Measurements from ENCODE around the gene SAPCD2.

DNA sequence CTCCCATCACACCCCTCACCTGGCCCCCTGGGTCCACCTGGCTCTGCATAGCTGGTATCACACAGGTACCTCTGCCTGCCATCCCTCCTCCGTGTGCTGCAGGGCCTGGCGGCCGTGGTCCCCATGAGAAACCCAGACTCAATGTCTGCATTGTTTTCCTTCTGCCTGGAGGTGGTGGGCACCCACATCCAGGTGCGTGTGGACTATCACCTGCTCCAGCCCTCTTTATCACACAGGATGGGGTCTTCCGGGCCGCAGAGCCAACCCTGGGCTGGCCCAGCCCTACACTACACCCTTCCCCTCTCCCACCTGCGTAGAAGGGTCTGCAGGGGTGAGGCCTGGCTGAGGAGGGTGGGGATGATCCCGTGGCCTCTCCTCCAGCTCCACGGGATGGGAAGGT is 31.4 kb downstream of the SAPCD2 start:
- TF ChIP-seq, protein P1, sequence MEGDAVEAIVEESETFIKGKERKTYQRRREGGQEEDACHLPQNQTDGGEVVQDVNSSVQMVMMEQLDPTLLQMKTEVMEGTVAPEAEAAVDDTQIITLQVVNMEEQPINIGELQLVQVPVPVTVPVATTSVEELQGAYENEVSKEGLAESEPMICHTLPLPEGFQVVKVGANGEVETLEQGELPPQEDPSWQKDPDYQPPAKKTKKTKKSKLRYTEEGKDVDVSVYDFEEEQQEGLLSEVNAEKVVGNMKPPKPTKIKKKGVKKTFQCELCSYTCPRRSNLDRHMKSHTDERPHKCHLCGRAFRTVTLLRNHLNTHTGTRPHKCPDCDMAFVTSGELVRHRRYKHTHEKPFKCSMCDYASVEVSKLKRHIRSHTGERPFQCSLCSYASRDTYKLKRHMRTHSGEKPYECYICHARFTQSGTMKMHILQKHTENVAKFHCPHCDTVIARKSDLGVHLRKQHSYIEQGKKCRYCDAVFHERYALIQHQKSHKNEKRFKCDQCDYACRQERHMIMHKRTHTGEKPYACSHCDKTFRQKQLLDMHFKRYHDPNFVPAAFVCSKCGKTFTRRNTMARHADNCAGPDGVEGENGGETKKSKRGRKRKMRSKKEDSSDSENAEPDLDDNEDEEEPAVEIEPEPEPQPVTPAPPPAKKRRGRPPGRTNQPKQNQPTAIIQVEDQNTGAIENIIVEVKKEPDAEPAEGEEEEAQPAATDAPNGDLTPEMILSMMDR (IDR thresholded peaks at IDR 0.05; ENCODE audit: low read depth, low read length, poor library complexity, severe bottlenecking): no peak
- TF ChIP-seq EZH2phosphoT487 (IDR thresholded peaks at IDR 0.05; ENCODE audit: borderline replicate concordance, low read length): no peak
